Subcutaneous adipose tissue (tissue), 4 donors: ENCODE measurements around the gene UGT1A10. TPM values are rescaled to one million over a fixed set of nuclear protein-coding genes. Genes with fewer than 3 reads are reported as not detected.

Experiments
- total RNA-seq, 4 donors: library from RNA; depleted of rRNA; stranded (reverse); fragments of >200 nt; gene quantifications; one replicate each; pipeline ENCODE4 v1.1.0, GENCODE V29; 2016
- TF ChIP-seq, protein P1 (sequence below): fragments of 450-650 bp; IDR thresholded peaks from one replicate; pipeline ENCODE4 v1.5.1; 2016; ENCODE audit warnings: low read depth, mild to moderate bottlenecking, control low read depth, antibody characterized with exemption, moderate library complexity

Gene UGT1A10
- total RNA-seq, 4 donors from 2014 or later, result not detected

- TF ChIP-seq, protein P1, sequence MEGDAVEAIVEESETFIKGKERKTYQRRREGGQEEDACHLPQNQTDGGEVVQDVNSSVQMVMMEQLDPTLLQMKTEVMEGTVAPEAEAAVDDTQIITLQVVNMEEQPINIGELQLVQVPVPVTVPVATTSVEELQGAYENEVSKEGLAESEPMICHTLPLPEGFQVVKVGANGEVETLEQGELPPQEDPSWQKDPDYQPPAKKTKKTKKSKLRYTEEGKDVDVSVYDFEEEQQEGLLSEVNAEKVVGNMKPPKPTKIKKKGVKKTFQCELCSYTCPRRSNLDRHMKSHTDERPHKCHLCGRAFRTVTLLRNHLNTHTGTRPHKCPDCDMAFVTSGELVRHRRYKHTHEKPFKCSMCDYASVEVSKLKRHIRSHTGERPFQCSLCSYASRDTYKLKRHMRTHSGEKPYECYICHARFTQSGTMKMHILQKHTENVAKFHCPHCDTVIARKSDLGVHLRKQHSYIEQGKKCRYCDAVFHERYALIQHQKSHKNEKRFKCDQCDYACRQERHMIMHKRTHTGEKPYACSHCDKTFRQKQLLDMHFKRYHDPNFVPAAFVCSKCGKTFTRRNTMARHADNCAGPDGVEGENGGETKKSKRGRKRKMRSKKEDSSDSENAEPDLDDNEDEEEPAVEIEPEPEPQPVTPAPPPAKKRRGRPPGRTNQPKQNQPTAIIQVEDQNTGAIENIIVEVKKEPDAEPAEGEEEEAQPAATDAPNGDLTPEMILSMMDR, result no peak
Measured at GRCh38 chr2:233658610-233659009, 22.4 kb downstream of the UGT1A10 start.

- TF ChIP-seq, protein P1, result no peak
Measured at GRCh38 chr2:233663911-233664310, 27.7 kb downstream of the UGT1A10 start.

DNA sequence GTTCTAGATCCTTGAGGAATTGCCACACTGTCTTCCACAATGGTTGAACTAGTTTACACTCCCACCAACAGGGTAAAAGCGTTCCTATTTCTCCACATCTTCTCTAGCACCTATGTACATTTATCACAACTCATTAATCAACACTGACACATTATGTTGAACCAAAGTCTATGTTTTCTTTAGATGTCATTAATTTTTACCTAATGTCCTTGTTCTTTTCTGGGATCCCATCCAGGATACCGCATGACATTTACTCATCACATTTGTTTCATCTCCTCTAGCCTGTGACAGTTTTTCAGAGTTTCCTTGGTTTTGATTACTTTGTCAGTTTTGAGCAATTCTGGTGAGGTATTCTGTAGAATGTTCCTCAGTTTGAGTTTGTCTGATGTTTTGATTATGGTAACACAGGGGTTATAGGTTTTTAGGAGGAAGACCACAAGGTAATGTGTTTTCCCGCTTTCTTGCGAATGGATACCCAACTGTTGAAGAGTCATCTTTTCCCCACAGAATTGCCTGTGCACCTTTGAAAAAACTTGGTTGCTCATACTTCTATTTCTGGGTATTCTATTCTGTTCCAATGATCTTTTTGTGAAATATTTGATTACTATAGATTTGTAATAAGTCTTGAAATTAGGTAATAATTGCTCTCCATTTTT is 32.5 kb downstream of the UGT1A10 start:
- TF ChIP-seq, protein P1, result no peak

DNA sequence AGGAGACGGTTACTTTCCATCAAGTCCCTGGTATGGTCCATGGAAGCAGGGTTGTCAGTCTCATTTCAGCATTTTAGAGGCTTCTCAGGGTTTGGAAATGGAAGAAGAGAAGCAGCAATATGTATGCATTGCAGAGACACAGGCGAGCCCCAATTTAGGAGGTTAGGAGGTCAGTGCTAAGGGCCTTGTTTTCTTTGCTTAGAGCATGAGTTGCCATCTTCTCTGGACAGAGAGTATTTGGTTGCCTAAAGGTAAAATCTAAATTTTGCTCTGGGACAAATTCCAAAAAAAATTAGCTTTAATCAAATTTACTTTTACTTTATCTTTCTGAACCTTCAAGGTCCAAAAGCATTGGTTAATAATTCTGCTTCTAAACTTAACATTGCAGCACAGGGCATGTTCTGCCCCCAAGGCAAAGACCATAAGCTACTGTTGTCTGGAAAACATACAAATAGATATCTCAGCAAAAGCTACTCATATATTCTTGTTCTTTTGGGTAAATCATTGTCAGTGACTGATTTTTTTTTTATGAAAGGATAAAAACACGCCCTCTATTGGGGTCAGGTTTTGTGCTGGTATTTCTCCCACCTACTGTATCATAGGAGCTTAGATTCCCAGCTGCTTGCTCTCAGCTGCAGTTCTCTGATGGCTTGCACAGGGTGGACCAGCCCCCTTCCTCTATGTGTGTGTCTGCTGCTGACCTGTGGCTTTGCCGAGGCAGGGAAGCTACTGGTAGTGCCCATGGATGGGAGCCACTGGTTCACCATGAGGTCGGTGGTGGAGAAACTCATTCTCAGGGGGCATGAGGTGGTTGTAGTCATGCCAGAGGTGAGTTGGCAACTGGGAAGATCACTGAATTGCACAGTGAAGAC is 35.3 kb downstream of the UGT1A10 start, which contains the start of gene UGT1A9:
UGT1A9 (plus strand) TSS at position 609 of the 872 bp plus-strand sequence; CDS start at position 646, 37 bp downstream.
- TF ChIP-seq, protein P1, result no peak

GRCh38 chr2:233672886-233673285 is 36.6 kb downstream of the UGT1A10 start:
- TF ChIP-seq, protein P1, result no peak

DNA sequence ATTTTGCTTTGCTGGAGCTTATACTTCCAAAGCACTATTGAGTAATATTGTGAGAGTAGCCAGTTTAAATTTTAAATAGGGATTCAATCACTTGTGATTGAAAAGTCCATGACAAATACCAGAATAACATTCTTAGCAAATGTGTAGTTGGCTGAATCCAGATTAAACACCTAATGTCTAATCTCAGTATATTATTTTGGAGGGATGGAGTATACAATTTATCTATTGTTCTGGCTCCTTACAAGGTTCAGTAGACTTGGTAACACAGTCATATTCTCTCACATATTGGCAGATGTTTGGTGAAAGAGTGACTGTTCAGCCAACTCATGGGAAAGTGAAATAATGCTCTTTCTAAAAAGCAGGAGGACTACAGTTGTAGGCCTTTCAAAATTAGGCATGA is 37.6 kb downstream of the UGT1A10 start:
- TF ChIP-seq, protein P1, result no peak

DNA sequence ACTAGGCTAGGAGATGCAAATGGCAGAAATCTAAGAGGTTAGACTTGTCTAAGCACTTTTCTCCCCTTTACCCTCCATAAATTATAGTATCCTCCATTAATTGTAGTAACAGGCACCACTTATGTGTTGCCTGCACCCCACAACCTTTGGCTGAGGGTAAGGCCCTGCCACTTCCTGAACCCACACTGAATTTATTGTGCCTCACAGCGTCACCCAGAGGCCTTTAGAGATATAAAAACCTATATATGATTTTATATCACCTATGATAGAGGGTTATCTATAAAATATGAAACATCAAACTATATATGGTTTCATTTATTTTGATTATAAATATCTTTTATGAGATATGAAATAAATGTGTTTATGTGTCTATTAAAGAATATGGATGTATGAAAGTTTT is 38.1 kb downstream of the UGT1A10 start:
- TF ChIP-seq, protein P1, result no peak
